ENCODE results near the gene MME.
A peak's percentile ranks its signal among the peaks of the same experiment; 100 is the strongest.
"Not testable (repeated sequence)": the region's sequence is repeated elsewhere in the genome, so short reads cannot be mapped to it uniquely, and the experiment has no call there.

MME gene

GRCh38 chr3:155194973-155195957, 115.1 kb downstream of the MME start:
- DNase-seq, result no peak

GRCh38 chr3:155196131-155197021, 116.3 kb downstream of the MME start:
- no peak for DNase-seq

GRCh38 chr3:155197786-155198185, 117.7 kb downstream of the MME start:
- no peak for DNase-seq

- no peak for DNase-seq
Measured at GRCh38 chr3:155202626-155203025, 122.5 kb downstream of the MME start.

GRCh38 chr3:155204851-155205250, 124.7 kb downstream of the MME start:
- no peak for DNase-seq

- no peak for DNase-seq
Measured at GRCh38 chr3:155208183-155208800, 128.2 kb downstream of the MME start.

GRCh38 chr3:155210736-155211135, 130.6 kb downstream of the MME start:
- no peak for DNase-seq

GRCh38 chr3:155211266-155211665, 131.1 kb downstream of the MME start:
- no peak for DNase-seq

- DNase-seq, result no peak
Measured at GRCh38 chr3:155211940-155212339, 131.8 kb downstream of the MME start.

- DNase-seq, result not testable (repeated sequence)
Measured at GRCh38 chr3:155216007-155216406, 135.9 kb downstream of the MME start.

- DNase-seq, result no peak
Measured at GRCh38 chr3:155217591-155217990, 137.5 kb downstream of the MME start.

- DNase-seq, result no peak
Measured at GRCh38 chr3:155218462-155218861, 138.3 kb downstream of the MME start.

- no peak for DNase-seq
Measured at GRCh38 chr3:155219106-155219505, 139.0 kb downstream of the MME start.

- no peak for DNase-seq
Measured at GRCh38 chr3:155225417-155225816, 145.3 kb downstream of the MME start.

- DNase-seq, result no peak
Measured at GRCh38 chr3:155227141-155227540, 147.0 kb downstream of the MME start.

- no peak for DNase-seq
Measured at GRCh38 chr3:155228676-155229075, 148.6 kb downstream of the MME start.

- DNase-seq, result no peak
Measured at GRCh38 chr3:155229086-155229485, 149.0 kb downstream of the MME start.

GRCh38 chr3:155230382-155230781, 150.3 kb downstream of the MME start:
- no peak for DNase-seq

GRCh38 chr3:155231792-155232191, 151.7 kb downstream of the MME start:
- no peak for DNase-seq

- peak; percentile 28 for DNase-seq
Measured at GRCh38 chr3:155232605-155233004, 152.5 kb downstream of the MME start.

GRCh38 chr3:155233213-155233612, 153.1 kb downstream of the MME start:
- DNase-seq, result peak; percentile 29

Measured in NCI-H2029 (cell line).